OCI-LY7 (cell line): ENCODE measurements around the gene NDUFS6. TPM values are rescaled to one million over a fixed set of nuclear protein-coding genes. Genes with fewer than 3 reads are reported as not detected.

Experiments
- BruUV-seq: library from RNA; stranded (reverse); fragments of 400-500 nt; replicated peaks from 2 replicates; lab custom pipeline; 2021; lab: Mats Ljungman, UMichigan
- CTCF ChIA-PET: fragments of 300-600 bp; sonication (Branson Sonifier 250); formaldehyde crosslinking; loops from one replicate; lab custom pipeline; 2022; ENCODE audit warnings: antibody characterized with exemption; ENCODE audit not compliant: unreplicated experiment; lab: Charles Lee
- POLR2A ChIA-PET: fragments of 300-600 bp; sonication (Branson Sonifier 250); formaldehyde crosslinking; loops from one replicate; lab custom pipeline; 2022; ENCODE audit warnings: antibody characterized with exemption; lab: Charles Lee
- DNase-seq: peaks from one replicate; pipeline ENCODE4 v3.0.0-alpha.2; 2015; ENCODE audit warnings: low spot score
- H2AFZ ChIP-seq: fragments of 200-600 bp; sonication (generic), shearing (Covaris generic); 2 replicates; pipeline ENCODE4 v1.6.1; 2014; ENCODE audit warnings: mild to moderate bottlenecking, antibody characterized with exemption, low read length, moderate library complexity
- H3K27ac ChIP-seq: fragments of 200-600 bp; sonication (generic); 2 replicates; pipeline ENCODE4 v1.5.1; 2014; ENCODE audit warnings: mixed run types, low read depth, mild to moderate bottlenecking, moderate library complexity, low read length, inconsistent platforms; ENCODE audit not compliant: poor library complexity, severe bottlenecking
- H3K36me3 ChIP-seq: fragments of 200-600 bp; sonication (generic); 2 replicates; pipeline ENCODE4 v1.6.1; 2014; ENCODE audit warnings: mild to moderate bottlenecking, antibody characterized with exemption, low read length, moderate library complexity, mixed read lengths; ENCODE audit not compliant: insufficient read depth
- H3K4me1 ChIP-seq: fragments of 200-600 bp; sonication (generic); 2 replicates; pipeline ENCODE4 v1.5.1; 2014; ENCODE audit warnings: mild to moderate bottlenecking, low read length; ENCODE audit not compliant: insufficient read depth, poor library complexity, severe bottlenecking
- H3K4me2 ChIP-seq: fragments of 200-600 bp; sonication (generic); 2 replicates; pipeline ENCODE4 v1.6.1; 2014; ENCODE audit warnings: mild to moderate bottlenecking, low read length
- H3K4me3 ChIP-seq: fragments of 200-600 bp; sonication (generic); 2 replicates; pipeline ENCODE4 v1.5.1; 2014; ENCODE audit warnings: mild to moderate bottlenecking, low read depth, low read length; ENCODE audit not compliant: poor library complexity, severe bottlenecking
- H3K79me2 ChIP-seq: fragments of 200-600 bp; sonication (generic); 2 replicates; pipeline ENCODE4 v1.6.1; 2016; ENCODE audit warnings: low read depth, mild to moderate bottlenecking, low read length, moderate library complexity, mixed read lengths; ENCODE audit not compliant: insufficient read depth
- H3K9me2 ChIP-seq: fragments of 200-600 bp; sonication (generic); 2 replicates; pipeline ENCODE4 v1.6.1; 2016; ENCODE audit warnings: mild to moderate bottlenecking, low read length, mixed read lengths; ENCODE audit not compliant: insufficient read depth
- H3K9me3 ChIP-seq: fragments of 200-600 bp; sonication (generic); 2 replicates; pipeline ENCODE4 v1.6.1; 2014; ENCODE audit warnings: mild to moderate bottlenecking, mixed run types, low read length, mixed read lengths
- H4K20me1 ChIP-seq: fragments of 200-600 bp; sonication (generic); 2 replicates; pipeline ENCODE4 v1.6.1; 2014; ENCODE audit warnings: mild to moderate bottlenecking, antibody characterized with exemption, low read length, moderate library complexity, mixed read lengths; ENCODE audit not compliant: insufficient read depth
- CTCF ChIP-seq: fragments of 200-600 bp; sonication (generic); conservative IDR thresholded peaks from 2 replicates; pipeline ENCODE4 v1.5.1; 2014; ENCODE audit warnings: mild to moderate bottlenecking, antibody characterized with exemption, low read length, moderate library complexity, mixed read lengths
- EZH2phosphoT487 ChIP-seq: fragments of 200-600 bp; sonication (generic); IDR thresholded peaks from 2 replicates; pipeline ENCODE4 v1.6.1; 2018; ENCODE audit warnings: low read depth, borderline replicate concordance, mild to moderate bottlenecking, mixed run types, antibody characterized with exemption, low read length, moderate library complexity, mixed read lengths
- intact Hi-C: fragments of 100-400 bp; cut with micrococcal nuclease; formaldehyde crosslinking; loops from one replicate; pipeline ENCODE4 v1.10.0; 2022; ENCODE audit not compliant: unreplicated experiment
- total RNA-seq, 2 experiments: library from RNA; depleted of rRNA in 1 of 2; stranded (reverse); fragments of >200 nt in 1 of 2; shearing (Covaris generic) in 1 of 2; gene quantifications; 2 replicates each; pipeline ENCODE4 v1.2.3, GENCODE V29; 2014 to 2022

NDUFS6 gene
- total RNA-seq, 2 experiments from 2014 or later: 41.5 to 58.7 TPM

- BruUV-seq: no TSS peak
- Histone ChIP-seq H3K9me3 (no peaks in the 10 kb centered on the region), H3K4me1 (peaks cover 10% of the 10 kb centered on the region), H2AFZ (no peak overlapping the region), H3K36me3 (peaks cover 68% of the 10 kb centered on the region), H3K4me3 (no peak overlapping the region), H3K27ac (no peak overlapping the region), H3K4me2 (no peak overlapping the region), H3K9me2 (no peaks in the 10 kb centered on the region), H4K20me1 (0 out of 2 replicates have a peak, but pooled peaks cover 2% of the 10 kb centered on the region), H3K79me2 (no peaks in the 10 kb centered on the region)
- TF ChIP-seq CTCF: no peak
- TF ChIP-seq EZH2phosphoT487: no peak
- intact Hi-C loops: no loop called here
- CTCF ChIA-PET: no interaction called here
- no peak for DNase-seq
- POLR2A ChIA-PET: no interaction called here
Measured at GRCh38 chr5:1823381-1824034, 22.3 kb downstream of the NDUFS6 start.

- no peak overlapping the region for H2AFZ ChIP-seq
- BruUV-seq: no TSS peak
- H3K4me1 ChIP-seq: peaks cover 4% of the 10 kb centered on the region
- no peaks in the 10 kb centered on the region for H3K79me2 ChIP-seq
- TF ChIP-seq CTCF (peak; percentile 44), EZH2phosphoT487 (no peak)
- POLR2A ChIA-PET: no interaction called here
- CTCF ChIA-PET: interaction anchor here (0.6 kb wide), 1 partner anchor 693 kb away, joined by 3 read pairs; no protein-coding TSS in a partner anchor
- DNase-seq: no peak
- no peak overlapping the region for H3K4me2 ChIP-seq
- H3K9me3 ChIP-seq: no peaks in the 10 kb centered on the region
- H4K20me1 ChIP-seq: no peaks in the 10 kb centered on the region
- no peak overlapping the region for H3K4me3 ChIP-seq
- intact Hi-C loops: no loop called here
- H3K9me2 ChIP-seq: no peaks in the 10 kb centered on the region
- no peak overlapping the region for H3K27ac ChIP-seq
- peaks cover 61% of the 10 kb centered on the region for H3K36me3 ChIP-seq
Measured at GRCh38 chr5:1824109-1824821, 23.1 kb downstream of the NDUFS6 start.
